NCI-H2029 treated with DMSO at 0.1 percent for 48 hours (cell line): ENCODE data around the gene FCER2.

Experiments used
- DNase-seq: peaks from one replicate; lab custom pipeline; 2025; lab: John Stamatoyannopoulos, UW

FCER2 gene

GRCh38 chr19:7676854-7677253 lies 25.1 kb downstream of the FCER2 start, which contains the start of gene MCEMP1:
MCEMP1 (plus strand) TSS chr19:7677090; CDS start chr19:7677121, 31 bp downstream.
- no peak for DNase-seq

DNA sequence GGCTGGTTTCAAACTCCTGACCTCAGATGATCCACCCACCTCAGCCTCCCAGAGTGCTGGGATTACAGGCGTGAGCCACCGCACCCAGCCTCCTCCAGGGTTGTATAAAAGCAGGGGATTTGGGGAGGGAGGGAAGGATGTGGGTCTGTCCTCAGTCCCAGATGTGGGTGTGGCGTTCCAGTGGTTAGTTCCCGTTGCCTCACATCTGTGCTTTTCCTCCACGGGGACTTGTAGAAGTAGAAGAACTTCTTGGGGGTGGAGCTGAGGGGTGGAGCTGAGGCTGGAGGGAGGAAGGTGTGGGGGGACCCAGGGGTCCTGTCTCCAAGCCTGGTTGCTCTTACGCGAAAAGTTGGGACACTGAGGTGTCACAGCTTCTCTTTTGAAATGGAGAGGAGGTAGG lies 25.6 kb downstream of the FCER2 start:
- DNase-seq: no peak

DNA sequence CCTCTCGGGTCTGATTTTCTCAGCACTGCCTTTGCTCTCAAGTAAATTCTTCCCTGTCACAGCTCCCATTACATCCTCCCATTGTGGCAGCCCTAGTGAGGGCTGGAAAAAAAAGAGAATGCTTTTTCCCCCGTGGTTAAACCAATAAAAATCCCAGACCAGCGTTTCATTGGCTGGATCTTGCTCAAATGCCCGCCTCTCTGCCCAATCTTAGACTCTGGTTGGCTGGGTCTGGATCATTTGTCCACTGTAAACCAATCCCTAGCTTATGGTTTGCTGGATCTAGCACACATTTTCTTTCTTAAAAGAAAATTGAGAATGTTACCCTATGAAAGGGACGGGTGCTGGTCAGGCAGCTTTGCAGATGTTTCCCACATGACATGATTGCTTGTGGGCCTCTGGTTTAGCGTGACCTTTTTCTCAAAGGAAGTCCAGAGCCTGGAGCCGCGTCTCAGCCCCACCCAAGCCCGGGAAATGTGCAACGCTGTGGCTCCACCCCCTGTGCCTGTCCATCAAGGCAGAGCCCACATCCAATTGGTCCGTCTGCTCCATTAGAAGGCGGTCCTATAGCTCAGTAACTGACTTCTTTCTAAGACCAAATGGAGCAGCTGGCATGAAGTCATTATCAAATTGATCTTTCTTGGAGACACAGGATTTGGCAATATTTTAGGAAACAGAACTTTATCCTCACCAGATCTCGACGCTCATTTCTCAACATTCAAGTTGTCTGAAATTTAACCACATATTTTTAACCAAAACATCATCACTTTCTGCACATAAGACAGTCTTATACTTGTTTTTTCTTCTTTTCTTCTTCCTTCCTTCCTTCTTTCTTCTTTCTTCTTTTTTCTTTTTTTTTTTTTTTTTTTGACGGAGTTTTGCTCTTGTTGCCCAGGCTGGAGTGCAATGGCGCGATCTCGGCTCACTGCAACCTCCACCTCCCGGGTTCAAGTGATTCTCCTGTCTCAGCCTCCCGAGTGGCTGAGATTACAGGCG lies 27.6 kb downstream of the FCER2 start:
- DNase-seq: no peak

DNA sequence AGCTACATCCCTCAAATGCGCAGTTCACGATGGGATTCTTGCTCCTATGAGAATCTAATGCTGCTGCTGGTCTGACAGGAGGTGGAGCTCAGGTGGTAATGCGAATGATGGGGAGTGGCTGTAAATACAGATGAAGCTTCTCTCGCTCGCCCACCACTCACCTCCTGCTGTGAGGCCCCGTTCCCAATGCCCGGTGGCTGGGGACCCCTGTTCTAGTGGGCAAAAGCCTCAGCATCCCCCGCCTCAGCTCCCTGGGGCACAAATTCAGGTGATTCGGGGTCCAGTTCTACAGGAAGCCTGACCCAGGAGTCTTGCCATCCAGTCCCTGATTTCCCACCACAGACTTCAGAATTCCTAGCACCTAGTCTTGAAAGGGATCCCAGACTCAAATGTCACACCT lies 29.4 kb downstream of the FCER2 start:
- DNase-seq: no peak

- DNase-seq: no peak
These were observed 31.1 kb downstream of the FCER2 start for GRCh38 chr19:7670790-7671189.

DNA sequence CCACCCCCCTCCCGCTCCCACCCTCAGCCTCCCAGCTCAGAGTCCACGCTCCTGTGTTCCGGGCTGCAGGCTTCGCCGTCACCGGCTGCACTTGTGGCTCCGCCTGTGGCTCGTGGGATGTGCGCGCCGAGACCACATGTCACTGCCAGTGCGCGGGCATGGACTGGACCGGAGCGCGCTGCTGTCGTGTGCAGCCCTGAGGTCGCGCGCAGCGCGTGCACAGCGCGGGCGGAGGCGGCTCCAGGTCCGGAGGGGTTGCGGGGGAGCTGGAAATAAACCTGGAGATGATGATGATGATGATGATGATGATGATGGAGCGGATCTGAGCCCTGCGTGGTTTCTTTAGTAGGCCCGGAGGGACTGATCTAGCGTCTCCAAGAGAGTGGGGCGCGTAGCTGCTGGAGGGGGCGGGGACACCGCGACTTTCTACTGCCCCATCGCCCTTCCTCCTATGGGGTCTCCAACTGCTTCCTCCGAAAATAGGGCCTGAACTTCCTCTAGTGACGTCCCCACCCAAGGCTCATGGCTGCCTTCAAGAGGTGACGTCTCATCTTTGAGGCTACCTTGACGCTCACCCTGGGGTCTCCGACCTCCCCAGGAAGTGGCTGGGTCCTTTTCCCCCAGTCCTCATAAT lies 31.7 kb downstream of the FCER2 start:
- no peak for DNase-seq

- no peak for DNase-seq
These were observed 32.3 kb downstream of the FCER2 start for GRCh38 chr19:7669641-7670040.

GRCh38 chr19:7668842-7669241 lies 33.1 kb downstream of the FCER2 start, which contains the start of gene RETN:
RETN (plus strand) TSS chr19:7669049; CDS start chr19:7669327, 278 bp downstream.
- no peak for DNase-seq

- DNase-seq: no peak
These were observed 36.9 kb downstream of the FCER2 start for GRCh38 chr19:7665076-7665475.

DNA sequence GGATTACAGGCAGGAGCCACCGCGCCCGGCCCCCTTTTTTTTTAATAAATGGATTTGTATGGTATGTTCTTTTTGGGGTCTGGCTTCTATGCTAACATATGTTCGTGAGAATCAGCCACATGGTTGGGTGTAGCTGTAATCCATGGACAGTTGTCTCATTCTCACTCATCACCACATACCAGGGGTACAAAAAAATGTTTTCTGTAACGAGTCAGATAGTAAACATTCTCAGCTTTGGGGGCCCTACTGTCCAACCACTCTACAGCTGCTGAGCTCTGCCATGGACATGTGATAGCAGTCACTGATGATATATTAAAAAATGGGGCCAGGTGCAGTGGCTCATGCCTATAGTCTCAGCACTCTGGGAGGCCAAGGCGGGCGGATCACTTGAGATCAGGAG lies 38.2 kb downstream of the FCER2 start:
- DNase-seq: no peak

GRCh38 chr19:7662657-7663056 lies 39.3 kb downstream of the FCER2 start:
- DNase-seq: no peak

DNA sequence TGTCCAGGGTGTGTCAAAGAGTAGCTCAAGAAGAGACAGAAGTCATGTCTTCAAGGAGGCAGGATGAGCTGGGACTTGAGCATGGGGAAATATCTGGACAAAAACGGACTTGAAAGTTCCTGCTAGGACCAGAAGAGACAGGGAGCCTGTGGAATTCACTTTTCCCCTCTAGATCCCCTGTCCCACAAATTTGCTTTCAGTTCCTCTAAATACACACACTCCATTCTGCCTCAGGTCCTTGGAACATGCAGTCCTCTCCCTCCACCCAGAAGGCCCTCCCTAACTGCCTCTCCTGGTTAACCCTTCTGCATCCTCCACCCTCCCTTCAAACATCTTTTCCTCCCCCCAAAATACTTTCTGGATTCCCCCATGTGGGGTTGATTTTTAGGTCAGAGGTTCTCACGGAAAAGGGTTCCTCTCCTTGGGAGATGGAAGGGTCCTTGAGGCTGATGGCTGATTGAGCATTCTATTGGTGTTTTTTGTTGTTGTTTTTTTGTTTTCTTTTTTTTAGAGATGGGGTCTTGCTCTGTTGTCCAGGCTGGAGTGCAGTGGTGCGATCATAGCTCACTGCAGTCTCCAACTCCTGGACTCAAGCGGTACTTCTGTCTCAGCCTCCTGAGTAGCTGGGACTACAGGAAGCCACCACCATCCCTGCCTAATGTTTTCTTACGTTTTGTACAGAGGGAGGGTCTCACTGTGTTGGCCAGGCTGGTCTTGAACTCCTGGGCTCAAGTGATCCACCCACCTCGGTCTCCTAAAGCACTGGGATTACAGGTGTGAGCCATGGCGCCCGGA lies 40.0 kb downstream of the FCER2 start:
- DNase-seq: no peak

GRCh38 chr19:7658219-7658686 lies 43.7 kb downstream of the FCER2 start:
- no peak for DNase-seq

DNA sequence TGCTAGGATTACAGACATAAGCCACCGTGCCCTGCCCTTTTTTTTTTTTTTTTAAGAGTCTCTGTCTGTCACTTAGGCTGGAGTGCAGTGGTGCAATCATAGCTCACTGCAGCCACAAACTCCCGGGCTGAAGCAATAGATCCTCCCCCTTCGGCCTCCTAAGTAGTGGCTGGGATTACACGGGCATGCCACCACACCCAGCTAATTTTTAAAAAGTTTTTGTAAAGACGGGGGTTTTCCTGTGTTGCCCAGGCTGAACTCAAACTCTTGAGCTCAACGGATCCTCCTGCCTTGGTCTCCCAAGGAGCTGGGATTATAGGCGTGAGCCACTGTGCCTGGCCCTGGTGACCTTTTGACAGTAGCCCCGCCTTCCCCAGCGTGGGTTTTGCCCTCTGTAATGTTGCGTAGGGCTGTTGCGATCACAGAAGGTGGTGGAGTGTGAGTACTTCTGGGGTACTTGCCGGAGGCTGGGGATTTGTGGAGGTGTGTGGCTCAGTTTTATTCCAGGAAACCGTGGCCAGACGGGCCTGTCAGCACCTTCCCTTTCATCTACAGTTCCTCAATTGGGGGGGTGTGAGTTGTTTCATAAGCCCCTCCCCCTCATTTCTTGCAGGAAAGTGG lies 44.7 kb downstream of the FCER2 start:
- no peak for DNase-seq

DNA sequence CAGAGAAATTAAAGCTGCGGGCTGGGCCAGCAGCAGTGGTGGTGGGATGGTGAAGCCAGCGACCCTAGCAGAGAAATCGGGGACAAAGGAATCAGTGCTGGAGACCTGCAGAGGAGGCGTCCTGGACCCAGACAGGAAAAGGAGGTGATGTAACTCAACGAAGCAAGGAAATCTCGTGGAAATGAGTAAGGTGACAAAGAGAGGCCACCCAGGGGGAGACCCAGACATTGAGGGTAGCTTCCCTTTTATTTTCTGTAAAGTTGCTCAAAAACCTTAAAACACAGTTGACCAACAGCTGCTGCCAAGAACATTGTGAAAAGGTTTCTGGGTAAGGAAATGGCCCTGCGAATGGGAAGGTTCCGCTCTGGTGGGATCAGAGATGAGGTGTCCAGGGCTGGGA lies 46.4 kb downstream of the FCER2 start:
- DNase-seq: no peak

DNA sequence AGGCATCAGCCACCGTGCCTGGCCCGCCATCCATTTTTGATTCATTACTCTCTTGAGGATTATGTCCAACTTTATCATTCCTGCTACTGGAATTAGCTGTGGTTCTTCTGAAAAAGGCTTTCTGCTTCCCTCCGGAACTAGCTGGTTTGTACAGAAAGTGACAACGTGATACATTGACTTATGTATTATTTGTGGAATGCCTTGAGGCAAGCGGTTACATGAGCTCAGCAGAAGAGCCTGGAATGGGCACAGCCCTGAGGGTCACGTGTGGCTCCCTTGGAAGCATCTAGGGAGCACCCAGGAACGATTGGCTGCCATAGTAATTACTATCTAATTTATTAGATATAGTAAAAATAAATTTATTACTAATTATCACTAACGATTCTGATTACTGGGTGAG lies 47.5 kb downstream of the FCER2 start:
- no peak for DNase-seq

DNA sequence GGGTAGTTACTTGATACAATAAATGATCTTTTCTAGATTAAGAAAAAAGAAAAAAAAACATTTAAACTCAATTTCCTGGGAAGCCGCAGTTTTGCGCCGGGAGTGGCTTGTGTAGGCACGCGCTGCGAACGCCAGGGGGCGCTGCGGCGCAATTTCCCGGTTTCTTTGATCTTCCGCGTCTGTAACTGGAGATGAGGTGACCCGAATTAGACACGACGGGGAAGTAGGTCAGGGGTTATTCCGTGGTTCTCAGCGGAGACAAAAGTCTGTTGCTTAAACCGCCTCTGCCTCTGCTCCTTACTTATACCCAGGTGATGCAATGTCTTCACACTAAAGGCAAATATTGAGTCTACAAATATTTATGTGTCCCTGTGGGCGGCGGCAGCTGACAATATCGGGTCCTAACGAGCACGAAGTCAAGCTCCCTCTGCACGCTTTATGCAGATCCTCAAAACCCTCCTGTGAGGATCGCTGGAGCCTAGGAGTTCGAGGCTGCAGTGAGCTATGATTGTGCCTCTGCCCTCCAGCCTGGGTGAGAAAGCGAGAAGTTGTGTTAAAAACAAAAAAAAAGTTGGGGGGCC lies 49.8 kb downstream of the FCER2 start:
- DNase-seq: peak; percentile 72

- DNase-seq: no peak
These were observed 51.8 kb downstream of the FCER2 start for GRCh38 chr19:7650148-7650547.

- DNase-seq: no peak
These were observed 53.5 kb downstream of the FCER2 start for GRCh38 chr19:7648265-7649014.

GRCh38 chr19:7647156-7647555 lies 54.8 kb downstream of the FCER2 start:
- DNase-seq: no peak

DNA sequence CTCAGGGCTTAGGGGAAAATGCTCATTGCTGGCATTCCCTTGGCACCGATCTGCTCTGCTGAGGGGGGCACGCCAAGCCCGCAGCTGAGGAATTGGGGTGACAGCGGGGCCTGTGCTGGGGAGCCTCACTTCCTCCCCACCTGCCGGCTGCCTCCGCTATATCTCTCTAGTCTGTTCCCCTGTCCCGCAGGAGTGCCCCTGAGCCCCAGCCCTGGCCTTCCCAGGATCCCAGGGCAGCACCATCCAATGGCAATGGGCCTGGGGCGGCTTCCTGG lies 55.6 kb downstream of the FCER2 start:
- DNase-seq: no peak
